ENCODE measurements around the gene SPECC1L.
"Not testable (repeated sequence)": the region's sequence is repeated elsewhere in the genome, so short reads cannot be mapped to it uniquely, and the experiment has no call there.

DNA sequence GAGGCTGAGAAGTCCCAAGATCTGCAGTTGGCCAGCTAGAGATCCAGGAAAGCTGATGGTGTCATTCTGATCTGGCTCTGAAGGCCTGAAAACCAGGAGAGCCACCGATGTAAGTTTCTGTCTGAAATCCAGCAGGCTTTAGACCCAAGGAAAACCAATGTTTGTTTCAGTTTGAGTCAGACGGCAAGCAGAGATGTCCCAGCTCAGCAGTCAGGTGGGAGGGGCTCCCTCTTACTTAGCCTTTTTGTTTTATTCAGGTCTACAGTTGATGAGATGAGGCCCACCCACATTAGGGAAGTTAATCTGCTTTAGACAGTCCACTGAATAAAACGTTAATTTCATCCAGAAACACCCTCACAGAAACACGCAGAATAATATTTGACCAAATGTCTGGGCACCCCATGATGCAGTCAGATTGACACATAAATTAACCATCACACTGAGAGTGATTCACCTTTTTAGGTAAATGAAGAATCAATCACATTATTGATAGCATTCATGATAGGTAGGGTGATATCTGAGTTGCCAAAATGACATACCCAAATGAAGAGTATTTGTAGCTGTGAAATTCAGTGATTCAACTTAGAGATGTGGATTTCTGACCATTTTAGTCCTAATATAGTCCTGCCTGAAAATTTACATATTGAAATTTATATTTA, 28.0 kb downstream of the SPECC1L start:
- TF ChIP-seq CTCF, POLR2AphosphoS5, POLR2A, EP300 (IDR thresholded peaks at IDR 0.05): not testable (repeated sequence)

All from upper lobe of left lung (tissue), 4 donors.